ENCODE measurements around the gene ARHGAP9. TPM values are rescaled to one million over a fixed set of nuclear protein-coding genes. Genes with fewer than 3 reads are reported as not detected.
"Not testable (repeated sequence)": the region's sequence is repeated elsewhere in the genome, so short reads cannot be mapped to it uniquely, and the experiment has no call there.

Gene ARHGAP9
- total RNA-seq, 2 donors from 2014 or later: 225 to 295 TPM

DNA sequence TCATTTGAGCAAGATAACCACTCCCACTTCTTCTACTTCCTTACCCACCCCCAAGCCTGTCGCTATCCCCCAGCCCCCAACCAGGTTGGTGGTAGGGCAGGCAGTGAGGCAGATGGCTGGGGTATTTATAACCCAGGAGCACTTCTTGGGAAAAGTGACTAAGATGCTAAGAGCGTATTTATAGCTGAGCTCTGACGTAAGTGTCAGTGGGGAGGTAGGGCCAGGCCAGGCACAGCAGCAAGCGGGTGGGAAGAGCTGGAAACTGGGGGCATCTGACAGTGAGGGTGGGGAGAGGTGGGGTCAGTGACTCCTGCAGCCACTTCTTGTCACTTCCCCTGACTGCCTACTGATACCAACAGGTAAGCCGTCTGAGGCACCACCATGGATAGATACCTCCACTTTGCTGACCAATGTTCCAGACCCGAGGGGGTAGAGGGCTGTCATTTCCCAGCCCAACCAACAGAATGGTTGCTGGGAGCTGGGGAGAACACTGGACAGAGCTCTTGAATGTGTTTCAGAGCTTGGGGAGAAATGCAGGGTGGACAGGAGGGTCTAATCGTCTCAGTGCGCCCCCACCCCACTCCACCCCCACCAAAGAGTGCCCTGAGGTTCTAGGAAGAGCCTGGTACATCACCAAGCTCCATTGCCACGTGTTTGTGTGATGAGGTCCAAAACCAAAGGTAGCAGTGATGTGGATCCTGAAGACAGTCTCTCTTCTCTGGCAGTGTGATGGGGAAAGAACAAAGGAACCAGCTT is 27.3 kb downstream of the ARHGAP9 start:
- no peaks in the 10 kb centered on the region for H3K9me3 ChIP-seq (ENCODE audit: control insufficient read depth, low read length, poor library complexity, severe bottlenecking)
- H3K27ac Mint-ChIP-seq: no peak overlapping the region
- ATAC-seq (no peak), DNase-seq (no peak)
- H3K27me3 Mint-ChIP-seq: peaks cover 20% of the 10 kb centered on the region
- no peaks in the 10 kb centered on the region for H3K36me3 Mint-ChIP-seq (ENCODE audit: low read depth)
- H3K4me1 Mint-ChIP-seq: peaks cover 10% of the 10 kb centered on the region
- no peak overlapping the region for H3K4me3 Mint-ChIP-seq

DNA sequence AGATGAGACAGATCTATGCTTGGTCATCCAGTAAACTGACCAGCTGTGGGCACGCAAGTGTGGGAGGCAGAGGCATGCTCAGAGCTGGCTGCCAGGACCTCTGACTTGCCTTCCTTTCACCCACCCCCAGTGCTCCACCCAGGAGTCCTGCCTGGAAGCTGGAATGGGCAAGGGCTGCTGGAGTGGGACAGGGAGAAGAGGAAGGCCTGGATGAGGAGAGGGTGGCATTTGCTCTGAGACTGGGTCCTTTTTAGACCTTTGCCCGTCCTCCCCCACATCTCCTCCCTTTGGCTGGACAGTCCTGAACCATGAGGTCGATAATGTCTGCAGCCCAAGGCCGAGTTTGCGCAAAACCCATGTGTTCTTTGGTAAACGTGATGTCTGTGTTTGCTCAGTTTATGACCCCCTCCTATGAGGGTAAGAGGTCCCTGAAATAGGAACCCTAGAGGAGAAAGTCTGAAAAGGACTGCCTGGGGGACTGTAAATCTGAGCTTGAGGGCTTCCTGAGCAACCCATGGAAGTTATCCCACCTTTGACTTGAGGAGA is 28.4 kb downstream of the ARHGAP9 start:
- Mint-ChIP-seq H3K27ac (no peak overlapping the region), H3K4me1 (peaks cover 8% of the 10 kb centered on the region), H3K4me3 (no peak overlapping the region), H3K36me3 (ENCODE audit: low read depth) (peaks cover 3% of the 10 kb centered on the region), H3K27me3 (peaks cover 20% of the 10 kb centered on the region)
- DNase-seq (no peak), ATAC-seq (no peak)
- no peaks in the 10 kb centered on the region for H3K9me3 ChIP-seq (ENCODE audit: control insufficient read depth, low read length, poor library complexity, severe bottlenecking)

DNA sequence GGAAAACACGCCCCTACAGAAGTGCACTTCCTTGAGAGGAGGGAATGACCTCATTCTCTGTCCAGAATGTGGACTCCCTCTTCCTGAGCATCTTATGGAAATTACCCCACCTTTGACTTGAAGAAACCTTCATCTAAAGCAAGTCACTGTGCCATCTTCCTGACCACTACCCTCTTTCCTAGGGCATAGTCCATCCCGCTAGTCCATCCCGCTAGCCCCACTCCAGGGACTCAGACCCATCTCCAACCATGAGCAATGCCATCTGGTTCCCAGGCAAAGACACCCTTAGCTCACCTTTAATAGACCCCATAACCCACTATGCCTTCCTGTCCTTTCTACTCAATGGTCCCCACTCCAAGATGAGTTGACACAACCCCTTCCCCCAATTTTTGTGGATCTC is 29.6 kb downstream of the ARHGAP9 start:
- peaks cover 3% of the 10 kb centered on the region for H3K36me3 Mint-ChIP-seq (ENCODE audit: low read depth)
- no peak overlapping the region for H3K4me3 Mint-ChIP-seq
- ATAC-seq (no peak), DNase-seq (no peak)
- no peaks in the 10 kb centered on the region for H3K9me3 ChIP-seq (ENCODE audit: control insufficient read depth, low read length, poor library complexity, severe bottlenecking)
- peaks cover 3% of the 10 kb centered on the region for H3K4me1 Mint-ChIP-seq
- H3K27ac Mint-ChIP-seq: no peak overlapping the region
- peaks cover 20% of the 10 kb centered on the region for H3K27me3 Mint-ChIP-seq

DNA sequence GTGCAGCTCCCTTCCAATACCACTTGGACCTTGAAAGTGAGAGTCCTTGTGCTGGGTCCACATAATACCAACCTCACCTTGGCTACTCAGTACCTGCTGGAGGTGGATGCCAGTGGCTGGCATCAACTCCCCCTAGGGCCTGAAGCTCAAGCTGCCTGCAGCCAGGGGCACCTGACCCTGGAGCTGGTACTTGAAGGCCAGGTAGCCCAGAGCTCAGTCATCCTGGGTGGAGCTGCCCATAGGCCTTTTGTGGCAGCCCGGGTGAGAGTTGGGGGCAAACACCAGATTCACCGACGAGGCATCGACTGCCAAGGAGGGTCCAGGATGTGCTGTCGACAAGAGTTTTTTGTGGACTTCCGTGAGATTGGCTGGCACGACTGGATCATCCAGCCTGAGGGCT is 30.3 kb downstream of the ARHGAP9 start:
- Mint-ChIP-seq H3K36me3 (ENCODE audit: low read depth) (peaks cover 3% of the 10 kb centered on the region), H3K4me1 (peaks cover 6% of the 10 kb centered on the region), H3K27me3 (peaks cover 20% of the 10 kb centered on the region), H3K27ac (no peak overlapping the region), H3K4me3 (no peak overlapping the region)
- no peak for DNase-seq
- ATAC-seq: no peak
- no peaks in the 10 kb centered on the region for H3K9me3 ChIP-seq (ENCODE audit: control insufficient read depth, low read length, poor library complexity, severe bottlenecking)

DNA sequence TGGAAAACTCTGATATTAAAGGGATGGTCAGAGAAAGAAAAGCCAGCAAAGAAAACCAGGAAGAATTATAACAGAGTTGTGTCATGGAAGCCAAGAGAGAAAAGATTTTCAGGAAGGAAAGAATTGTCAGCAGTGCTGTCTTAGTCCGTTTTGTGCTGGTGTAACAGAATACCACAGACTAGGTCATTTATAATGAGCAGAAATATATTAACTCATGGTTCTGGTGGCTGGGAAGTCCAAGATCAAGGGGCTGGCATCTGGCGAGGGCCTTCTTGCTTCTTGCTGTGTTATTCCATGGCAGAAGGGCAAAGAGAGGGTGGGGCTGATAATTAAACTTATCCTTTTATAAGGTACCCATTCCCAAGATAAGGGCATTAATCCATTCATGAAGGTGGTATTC is 31.0 kb downstream of the ARHGAP9 start:
- H3K36me3 Mint-ChIP-seq (ENCODE audit: low read depth): peaks cover 3% of the 10 kb centered on the region
- H3K4me1 Mint-ChIP-seq: peaks cover 6% of the 10 kb centered on the region
- H3K4me3 Mint-ChIP-seq: no peak overlapping the region
- no peak overlapping the region for H3K27ac Mint-ChIP-seq
- H3K27me3 Mint-ChIP-seq: peaks cover 20% of the 10 kb centered on the region
- ATAC-seq: no peak
- no peak for DNase-seq
- H3K9me3 ChIP-seq (ENCODE audit: control insufficient read depth, low read length, poor library complexity, severe bottlenecking): no peaks in the 10 kb centered on the region

DNA sequence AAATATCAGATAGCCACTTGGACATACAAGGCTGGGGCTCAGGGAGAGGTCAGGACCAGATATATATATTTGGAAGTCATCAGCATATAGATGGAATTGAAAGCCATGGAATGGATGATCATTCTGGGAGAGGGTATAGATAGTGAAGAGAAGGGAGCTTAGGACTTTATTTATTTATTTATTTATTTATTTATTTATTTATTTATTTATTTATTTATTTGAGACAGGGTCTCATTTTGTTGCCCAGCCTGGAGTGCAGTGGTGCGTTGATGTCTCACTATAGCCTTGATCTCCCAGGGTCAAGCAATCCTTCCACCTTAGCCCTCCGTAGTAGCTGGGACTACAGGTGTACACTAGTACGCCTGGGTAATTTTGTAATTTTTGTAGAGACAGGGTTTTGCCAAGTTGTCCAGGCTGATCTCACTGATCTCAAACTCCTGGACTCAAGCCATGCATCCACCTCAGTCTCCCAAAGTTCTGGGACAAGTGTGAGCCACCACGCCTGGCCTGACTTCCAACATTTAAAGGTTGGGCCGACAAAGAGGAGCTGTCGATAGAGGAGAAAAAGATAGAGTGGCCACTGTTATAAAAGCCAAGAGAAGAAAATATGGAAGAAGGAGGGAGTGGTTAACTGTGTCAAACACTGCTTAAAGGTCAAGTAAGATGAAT is 33.2 kb downstream of the ARHGAP9 start:
- ATAC-seq (no peak), DNase-seq (no peak)
- H3K27me3 Mint-ChIP-seq: peaks cover 11% of the 10 kb centered on the region
- no peak overlapping the region for H3K27ac Mint-ChIP-seq
- no peaks in the 10 kb centered on the region for H3K9me3 ChIP-seq (ENCODE audit: control insufficient read depth, low read length, poor library complexity, severe bottlenecking)
- H3K4me1 Mint-ChIP-seq: peaks cover 6% of the 10 kb centered on the region
- peaks cover 3% of the 10 kb centered on the region for H3K36me3 Mint-ChIP-seq (ENCODE audit: low read depth)
- no peak overlapping the region for H3K4me3 Mint-ChIP-seq

DNA sequence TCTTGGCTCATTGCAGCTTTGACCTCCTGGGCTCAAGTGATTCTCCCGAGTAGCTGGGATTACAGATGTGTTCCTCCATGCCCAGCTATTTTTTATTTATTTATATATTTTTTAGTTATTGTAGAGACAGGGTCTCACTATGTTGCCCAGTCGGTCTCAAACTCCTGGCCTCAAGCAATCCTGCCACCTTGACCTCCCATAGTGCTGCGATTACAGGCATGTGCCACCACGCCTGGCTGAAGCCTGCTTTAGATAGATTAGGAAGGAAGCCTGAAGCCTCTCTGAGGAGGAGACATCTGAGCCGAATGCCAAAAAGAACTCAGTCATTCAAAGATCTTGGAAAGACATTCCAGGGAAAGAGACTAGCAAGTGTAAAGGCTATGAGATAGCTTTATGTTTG is 34.9 kb downstream of the ARHGAP9 start:
- H3K9me3 ChIP-seq (ENCODE audit: control insufficient read depth, low read length, poor library complexity, severe bottlenecking): no peaks in the 10 kb centered on the region
- peaks cover 3% of the 10 kb centered on the region for H3K36me3 Mint-ChIP-seq (ENCODE audit: low read depth)
- no peak for ATAC-seq
- no peaks in the 10 kb centered on the region for H3K27me3 Mint-ChIP-seq
- H3K4me3 Mint-ChIP-seq: peak overlapping the region; percentile 33
- H3K27ac Mint-ChIP-seq: peak overlapping the region; percentile 39
- peaks cover 6% of the 10 kb centered on the region for H3K4me1 Mint-ChIP-seq
- no peak for DNase-seq

DNA sequence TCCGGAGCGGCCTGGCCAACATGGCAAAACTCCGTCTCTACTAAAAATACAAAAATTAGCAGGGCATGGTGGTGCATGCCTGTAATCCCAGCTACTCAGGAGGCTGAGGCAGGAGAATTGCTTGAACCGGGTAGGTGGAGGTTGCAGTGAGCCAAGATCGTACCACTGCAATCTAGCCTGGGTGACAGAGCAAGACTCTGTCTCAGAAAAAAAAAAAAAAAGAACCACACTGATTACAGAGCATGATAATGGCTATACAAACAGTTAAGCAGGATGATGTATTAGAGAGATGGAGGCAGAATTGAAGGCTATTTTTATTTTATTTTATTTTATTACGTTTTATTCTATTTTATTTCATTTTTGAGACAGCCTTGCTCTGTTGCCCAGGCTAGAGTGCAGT is 35.3 kb downstream of the ARHGAP9 start:
- DNase-seq; H3K36me3 Mint-ChIP-seq (ENCODE audit: low read depth); H3K9me3 ChIP-seq (ENCODE audit: control insufficient read depth, low read length, poor library complexity, severe bottlenecking); ATAC-seq; H3K4me1 Mint-ChIP-seq; H3K27me3 Mint-ChIP-seq; H3K27ac Mint-ChIP-seq; H3K4me3 Mint-ChIP-seq: not testable (repeated sequence)

DNA sequence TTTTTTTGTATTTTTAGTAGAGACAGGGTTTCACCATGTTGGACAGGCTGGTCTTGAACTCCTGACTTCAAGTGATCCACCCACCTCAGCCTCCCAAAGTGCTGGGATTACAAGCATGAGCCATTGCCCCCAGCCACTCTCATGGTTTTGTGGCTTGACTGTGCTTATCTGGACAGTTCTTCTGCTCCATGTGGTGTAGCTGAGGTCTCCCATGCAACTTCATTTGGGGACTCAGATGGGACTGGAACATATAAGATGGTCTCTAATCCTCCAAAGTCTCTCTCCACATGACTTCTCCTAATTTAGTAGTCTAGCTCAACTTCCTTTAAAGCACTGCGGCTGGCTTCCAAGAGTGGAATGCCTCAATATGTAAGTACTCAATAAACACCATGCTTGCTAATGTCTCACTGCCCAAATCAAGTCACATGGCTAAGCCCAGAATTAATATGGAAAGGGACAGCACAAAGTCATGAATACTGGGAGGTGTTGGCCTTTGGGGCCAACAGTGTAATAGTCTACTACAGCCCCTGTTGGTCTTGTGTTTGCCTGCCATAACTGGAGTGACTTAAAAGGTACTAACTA is 37.7 kb downstream of the ARHGAP9 start:
- ATAC-seq (no peak), DNase-seq (no peak)
- peaks cover 3% of the 10 kb centered on the region for H3K36me3 Mint-ChIP-seq (ENCODE audit: low read depth)
- H3K27ac Mint-ChIP-seq: no peak overlapping the region
- no peak overlapping the region for H3K4me3 Mint-ChIP-seq
- H3K4me1 Mint-ChIP-seq: peaks cover 6% of the 10 kb centered on the region
- H3K27me3 Mint-ChIP-seq: peaks cover 8% of the 10 kb centered on the region
- no peaks in the 10 kb centered on the region for H3K9me3 ChIP-seq (ENCODE audit: control insufficient read depth, low read length, poor library complexity, severe bottlenecking)

DNA sequence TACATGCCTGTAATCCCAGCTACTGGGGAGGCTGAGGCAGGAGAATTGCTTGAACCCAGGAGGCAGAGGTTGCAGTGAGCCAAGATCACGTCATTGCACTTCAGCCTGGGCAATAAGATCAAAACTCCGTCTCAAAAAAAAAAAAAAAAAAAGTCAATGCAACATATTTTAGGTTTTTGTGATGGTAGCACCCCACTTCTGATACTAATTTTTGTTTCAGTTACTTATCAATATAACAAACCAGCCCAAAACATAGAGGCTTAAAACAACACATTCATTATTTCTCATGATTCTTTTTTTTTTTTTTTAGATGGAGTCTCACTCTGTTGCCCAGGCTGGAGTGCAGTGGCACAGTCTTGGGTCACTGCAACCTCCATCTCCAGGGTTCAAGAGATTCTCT is 38.3 kb downstream of the ARHGAP9 start:
- not testable (repeated sequence) for DNase-seq; H3K27me3 Mint-ChIP-seq; H3K36me3 Mint-ChIP-seq (ENCODE audit: low read depth); H3K4me3 Mint-ChIP-seq; H3K9me3 ChIP-seq (ENCODE audit: control insufficient read depth, low read length, poor library complexity, severe bottlenecking); H3K27ac Mint-ChIP-seq; ATAC-seq; H3K4me1 Mint-ChIP-seq

DNA sequence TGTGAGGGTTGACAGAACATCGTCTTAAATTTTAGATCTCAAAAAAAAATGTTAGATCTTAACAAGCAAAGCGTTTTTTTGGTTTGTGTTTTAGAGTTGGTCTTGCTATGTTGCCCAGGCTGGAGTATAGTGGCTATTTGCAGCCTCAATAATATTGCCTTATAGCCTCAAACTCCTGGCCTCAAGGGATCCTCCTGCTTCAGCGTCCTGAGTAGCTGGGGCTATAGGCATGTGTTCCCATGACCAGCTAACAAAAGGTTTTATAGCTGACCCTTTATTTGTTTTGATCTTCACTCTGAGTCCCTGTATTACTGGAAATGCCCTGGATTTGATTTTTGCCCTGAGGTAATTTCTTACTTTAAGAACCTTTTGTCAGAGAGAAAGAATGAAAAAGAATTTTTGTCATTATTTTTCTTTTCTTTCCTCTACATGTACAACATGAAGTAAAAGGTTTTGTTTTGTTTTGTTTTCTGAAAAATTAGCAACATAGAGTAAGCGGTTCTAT is 39.9 kb downstream of the ARHGAP9 start:
- ATAC-seq (no peak), DNase-seq (no peak)
- no peaks in the 10 kb centered on the region for H3K9me3 ChIP-seq (ENCODE audit: control insufficient read depth, low read length, poor library complexity, severe bottlenecking)
- no peak overlapping the region for H3K4me3 Mint-ChIP-seq
- no peaks in the 10 kb centered on the region for H3K36me3 Mint-ChIP-seq (ENCODE audit: low read depth)
- H3K27me3 Mint-ChIP-seq: peaks cover 8% of the 10 kb centered on the region
- H3K4me1 Mint-ChIP-seq: peaks cover 4% of the 10 kb centered on the region
- H3K27ac Mint-ChIP-seq: no peak overlapping the region

DNA sequence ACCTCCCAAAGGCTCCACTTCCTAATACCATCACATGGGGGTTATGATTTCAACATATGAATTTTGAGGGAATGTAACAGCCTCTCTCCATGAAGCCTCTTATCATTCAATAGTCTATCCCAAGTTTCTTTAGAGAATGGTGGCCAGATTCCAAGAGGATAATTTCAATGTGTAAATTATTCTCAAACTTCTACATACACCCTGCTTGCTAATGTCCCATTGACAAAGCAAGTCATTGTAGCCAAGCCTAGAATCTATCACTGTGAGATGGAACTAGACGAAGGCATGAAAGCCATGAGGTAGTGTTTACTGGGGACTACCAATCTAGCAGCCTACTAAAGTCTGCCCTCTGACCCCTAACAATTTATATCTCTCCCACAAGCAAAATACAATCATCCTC is 41.3 kb downstream of the ARHGAP9 start:
- Mint-ChIP-seq H3K4me3 (no peak overlapping the region), H3K27ac (no peak overlapping the region), H3K27me3 (peaks cover 8% of the 10 kb centered on the region), H3K4me1 (peaks cover 4% of the 10 kb centered on the region), H3K36me3 (ENCODE audit: low read depth) (no peaks in the 10 kb centered on the region)
- DNase-seq (no peak), ATAC-seq (no peak)
- no peaks in the 10 kb centered on the region for H3K9me3 ChIP-seq (ENCODE audit: control insufficient read depth, low read length, poor library complexity, severe bottlenecking)

DNA sequence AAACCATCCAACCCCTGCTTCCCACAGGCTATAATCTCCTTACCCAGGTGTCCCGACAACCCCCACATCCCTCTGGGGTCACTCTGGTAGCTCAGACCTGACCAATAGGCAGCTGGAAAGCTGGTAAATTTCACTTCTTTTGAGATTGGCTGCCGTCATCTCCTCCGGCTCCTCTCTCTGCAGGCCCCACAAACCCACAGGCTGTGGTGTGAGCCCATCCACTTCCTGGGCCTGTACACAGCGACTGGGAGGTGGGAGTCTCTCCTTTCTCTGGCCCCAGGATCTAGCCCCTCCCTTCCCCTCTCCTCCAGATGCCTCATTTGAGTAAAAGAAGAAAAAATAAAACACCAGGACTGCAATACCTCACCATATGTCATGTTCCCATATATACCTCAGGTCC is 44.4 kb downstream of the ARHGAP9 start:
- peaks cover 14% of the 10 kb centered on the region for H3K4me1 Mint-ChIP-seq
- no peaks in the 10 kb centered on the region for H3K9me3 ChIP-seq (ENCODE audit: control insufficient read depth, low read length, poor library complexity, severe bottlenecking)
- ATAC-seq (no peak), DNase-seq (no peak)
- no peak overlapping the region for H3K4me3 Mint-ChIP-seq
- peaks cover 8% of the 10 kb centered on the region for H3K27me3 Mint-ChIP-seq
- H3K27ac Mint-ChIP-seq: no peak overlapping the region
- H3K36me3 Mint-ChIP-seq (ENCODE audit: low read depth): no peaks in the 10 kb centered on the region

Measured in T-helper 17 cell (primary cell).